GM04504 (cell line): ENCODE measurements around the gene THBS4.
"Not testable (repeated sequence)": the region's sequence is repeated elsewhere in the genome, so short reads cannot be mapped to it uniquely, and the experiment has no call there.

Experiments used
- DNase-seq: peaks from one replicate; pipeline ENCODE4 v3.0.0-alpha.2; 2012; ENCODE audit warnings: low read depth

Gene THBS4

GRCh38 chr5:80076131-80077050 lies 41.2 kb downstream of the THBS4 start:
- DNase-seq = no peak

- DNase-seq = no peak
These were observed 42.0 kb downstream of the THBS4 start for GRCh38 chr5:80077051-80077714.

GRCh38 chr5:80078921-80079320 lies 43.8 kb downstream of the THBS4 start:
- no peak for DNase-seq

GRCh38 chr5:80082281-80082680 lies 47.1 kb downstream of the THBS4 start:
- DNase-seq = no peak

GRCh38 chr5:80082731-80083100 lies 47.6 kb downstream of the THBS4 start:
- peak; percentile 58 for DNase-seq

GRCh38 chr5:80083101-80083890 lies 48.1 kb downstream of the THBS4 start:
- DNase-seq = peak; percentile 52

- DNase-seq = no peak
These were observed 55.7 kb downstream of the THBS4 start for GRCh38 chr5:80090884-80091166.

- peak; percentile 23 for DNase-seq
These were observed 56.6 kb downstream of the THBS4 start for GRCh38 chr5:80091792-80092192.

- no peak for DNase-seq
These were observed 57.4 kb downstream of the THBS4 start for GRCh38 chr5:80092486-80093107.

GRCh38 chr5:80093796-80094195 lies 58.6 kb downstream of the THBS4 start:
- no peak for DNase-seq

GRCh38 chr5:80094236-80094738 lies 59.1 kb downstream of the THBS4 start:
- no peak for DNase-seq

- DNase-seq = no peak
These were observed 62.3 kb downstream of the THBS4 start for GRCh38 chr5:80097451-80097850.

GRCh38 chr5:80101993-80102392 lies 66.8 kb downstream of the THBS4 start:
- no peak for DNase-seq

- no peak for DNase-seq
These were observed 68.2 kb downstream of the THBS4 start for GRCh38 chr5:80103371-80103770.

GRCh38 chr5:80105698-80106439 lies 70.7 kb downstream of the THBS4 start:
- no peak for DNase-seq

GRCh38 chr5:80106916-80107315 lies 71.8 kb downstream of the THBS4 start:
- no peak for DNase-seq

- no peak for DNase-seq
These were observed 74.7 kb downstream of the THBS4 start for GRCh38 chr5:80109646-80110478.

- not testable (repeated sequence) for DNase-seq
These were observed 76.3 kb downstream of the THBS4 start for GRCh38 chr5:80111376-80111990.

GRCh38 chr5:80114860-80115259 lies 79.7 kb downstream of the THBS4 start:
- no peak for DNase-seq

- DNase-seq = no peak
These were observed 80.9 kb downstream of the THBS4 start for GRCh38 chr5:80116000-80116399.
